SK-N-SH treated with all-trans-retinoic acid at 6 μM for 48 hours (cell line): ENCODE results near the gene NAA60.

Source experiments
- ATAC-seq: fragments of 200-7000 bp; cut with Tn5 transposase; 3 replicates; pipeline ENCODE4 v1.9.1; 2020; ENCODE audit warnings: mild to moderate bottlenecking, moderate library complexity
- ARNTL ChIP-seq: fragments of 450-650 bp; formaldehyde crosslinking; IDR thresholded peaks from 2 replicates; pipeline ENCODE4 v1.5.0; 2020; ENCODE audit warnings: low read depth, mild to moderate bottlenecking, moderate library complexity, borderline replicate concordance
- BACH2 ChIP-seq: fragments of 250-450 bp; sonication (Bioruptor Pico); IDR thresholded peaks from 2 replicates; pipeline ENCODE4 v1.9.0; 2021; ENCODE audit warnings: mild to moderate bottlenecking, borderline replicate concordance
- CSDC2 ChIP-seq: fragments of 250-450 bp; sonication (Bioruptor Pico); IDR thresholded peaks from 2 replicates; pipeline ENCODE4 v1.5.0; 2020; ENCODE audit warnings: mild to moderate bottlenecking, moderate library complexity
- ESRRG ChIP-seq: fragments of 250-450 bp; sonication (Bioruptor Pico); IDR thresholded peaks from 2 replicates; pipeline ENCODE4 v1.6.1; 2021; ENCODE audit warnings: mild to moderate bottlenecking
- GLIS3 ChIP-seq: fragments of 250-450 bp; sonication (Bioruptor Pico); IDR thresholded peaks from 2 replicates; pipeline ENCODE4 v1.5.0; 2020; ENCODE audit warnings: mild to moderate bottlenecking, moderate library complexity
- ISL1 ChIP-seq: fragments of 250-450 bp; sonication (Bioruptor Pico); IDR thresholded peaks from 2 replicates; pipeline ENCODE4 v2.1.2; 2022; ENCODE audit warnings: mild to moderate bottlenecking, moderate library complexity
- OSR1 ChIP-seq: fragments of 250-450 bp; sonication (Bioruptor Pico); IDR thresholded peaks from 2 replicates; pipeline ENCODE4 v1.8.0; 2022; ENCODE audit warnings: moderate library complexity, mild to moderate bottlenecking, inconsistent platforms
- PPARA ChIP-seq: fragments of 250-450 bp; sonication (Bioruptor Pico); IDR thresholded peaks from 2 replicates; pipeline ENCODE4 v1.5.0; 2020; ENCODE audit warnings: mild to moderate bottlenecking, borderline replicate concordance
- RARB ChIP-seq: fragments of 250-450 bp; sonication (Bioruptor Pico); IDR thresholded peaks from 2 replicates; pipeline ENCODE4 v1.8.0; 2021; ENCODE audit warnings: mild to moderate bottlenecking, moderate library complexity
- SNAI2 ChIP-seq: fragments of 250-450 bp; sonication (Bioruptor Pico); IDR thresholded peaks from 2 replicates; pipeline ENCODE4 v1.5.0; 2020; ENCODE audit warnings: mild to moderate bottlenecking, moderate library complexity
- TCF4 ChIP-seq: fragments of 250-450 bp; sonication (Bioruptor Pico); IDR thresholded peaks from 2 replicates; pipeline ENCODE4 v1.8.0; 2021; ENCODE audit warnings: mild to moderate bottlenecking, moderate library complexity, borderline replicate concordance
- TOX ChIP-seq: fragments of 250-450 bp; sonication (Bioruptor Pico); IDR thresholded peaks from 2 replicates; pipeline ENCODE4 v1.8.0; 2021; ENCODE audit warnings: mild to moderate bottlenecking, moderate library complexity, borderline replicate concordance
- ZC3H10 ChIP-seq: fragments of 250-450 bp; sonication (Bioruptor Pico); IDR thresholded peaks from 2 replicates; pipeline ENCODE4 v1.5.1; 2021; ENCODE audit warnings: mild to moderate bottlenecking, moderate library complexity
- ZFP3 ChIP-seq: fragments of 250-450 bp; sonication (Bioruptor Pico); IDR thresholded peaks from 2 replicates; pipeline ENCODE4 v1.5.0; 2020; ENCODE audit warnings: mild to moderate bottlenecking, moderate library complexity
- ZFP30 ChIP-seq: fragments of 450-650 bp; formaldehyde crosslinking; IDR thresholded peaks from 2 replicates; pipeline ENCODE4 v1.5.0; 2022; ENCODE audit warnings: mild to moderate bottlenecking, moderate library complexity
- ZNF565 ChIP-seq: fragments of 450-650 bp; formaldehyde crosslinking; conservative IDR thresholded peaks from 2 replicates; pipeline ENCODE4 v1.5.0; 2020; ENCODE audit warnings: low read depth, mild to moderate bottlenecking, moderate library complexity
- ZNF70 ChIP-seq: fragments of 450-650 bp; formaldehyde crosslinking; IDR thresholded peaks from 2 replicates; pipeline ENCODE4 v1.5.0; 2020; ENCODE audit warnings: mild to moderate bottlenecking, moderate library complexity
- ZNF8 ChIP-seq: fragments of 450-650 bp; formaldehyde crosslinking; IDR thresholded peaks from 2 replicates; pipeline ENCODE4 v1.5.0; 2020; ENCODE audit warnings: mild to moderate bottlenecking, moderate library complexity
- TF ChIP-seq, protein P1 (sequence below): fragments of 250-450 bp; sonication (Bioruptor Pico); IDR thresholded peaks from 2 replicates; pipeline ENCODE4 v1.5.1; 2020; ENCODE audit warnings: low read depth, mild to moderate bottlenecking, moderate library complexity
- TF ChIP-seq, protein P2 (sequence below): fragments of 250-450 bp; sonication (Bioruptor Pico); IDR thresholded peaks from 2 replicates; pipeline ENCODE4 v1.8.0; 2020; ENCODE audit warnings: mild to moderate bottlenecking, moderate library complexity, borderline replicate concordance
- TF ChIP-seq, protein P3 (sequence below): fragments of 250-450 bp; sonication (Bioruptor Pico); IDR thresholded peaks from 2 replicates; pipeline ENCODE4 v1.8.0; 2021; ENCODE audit warnings: low read depth, mild to moderate bottlenecking, moderate library complexity, borderline replicate concordance
- TF ChIP-seq, protein P4 (sequence below): fragments of 250-450 bp; sonication (Bioruptor Pico); IDR thresholded peaks from 2 replicates; pipeline ENCODE4 v1.5.1; 2021; ENCODE audit warnings: mild to moderate bottlenecking, moderate library complexity
- TF ChIP-seq, protein P5 (sequence below): fragments of 250-450 bp; sonication (Bioruptor Pico); IDR thresholded peaks from 2 replicates; pipeline ENCODE4 v1.5.0; 2020; ENCODE audit warnings: mild to moderate bottlenecking, moderate library complexity

The NAA60 gene

DNA sequence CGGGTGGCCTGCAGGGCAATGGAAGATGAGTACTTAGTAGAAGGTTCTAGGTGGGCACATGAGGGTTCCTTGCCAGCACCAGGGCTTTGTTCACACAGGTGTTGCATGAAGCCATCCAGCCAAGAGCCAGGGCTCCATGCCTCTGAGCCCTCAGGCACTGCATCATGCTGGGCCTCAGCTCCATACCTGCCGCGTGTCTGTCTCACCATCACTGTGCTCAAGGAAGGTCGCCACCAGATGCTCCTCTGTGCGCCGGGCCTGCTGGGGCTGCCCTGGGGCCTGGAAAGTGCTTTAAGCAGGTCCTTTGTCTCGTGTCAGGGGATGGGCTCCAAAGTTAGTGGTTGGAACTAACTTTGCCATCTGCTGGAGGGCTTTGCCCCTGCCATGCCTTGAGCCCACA is 26.3 kb downstream of the NAA60 start:
- ATAC-seq: no peak
- TF ChIP-seq OSR1 (CRISPR knock-in tag) (no peak), CSDC2 (no peak), ZNF565 (CRISPR knock-in tag) (no peak), BACH2 (CRISPR knock-in tag) (no peak), ZFP30 (CRISPR knock-in tag) (no peak), TOX (CRISPR knock-in tag) (no peak), ISL1 (no peak), ESRRG (CRISPR knock-in tag) (no peak), ZNF70 (no peak), SNAI2 (no peak), ZFP3 (CRISPR knock-in tag) (no peak), TCF4 (CRISPR knock-in tag) (no peak), ZC3H10 (no peak), ZNF8 (no peak), GLIS3 (CRISPR knock-in tag) (no peak)
- TF ChIP-seq, protein P1, sequence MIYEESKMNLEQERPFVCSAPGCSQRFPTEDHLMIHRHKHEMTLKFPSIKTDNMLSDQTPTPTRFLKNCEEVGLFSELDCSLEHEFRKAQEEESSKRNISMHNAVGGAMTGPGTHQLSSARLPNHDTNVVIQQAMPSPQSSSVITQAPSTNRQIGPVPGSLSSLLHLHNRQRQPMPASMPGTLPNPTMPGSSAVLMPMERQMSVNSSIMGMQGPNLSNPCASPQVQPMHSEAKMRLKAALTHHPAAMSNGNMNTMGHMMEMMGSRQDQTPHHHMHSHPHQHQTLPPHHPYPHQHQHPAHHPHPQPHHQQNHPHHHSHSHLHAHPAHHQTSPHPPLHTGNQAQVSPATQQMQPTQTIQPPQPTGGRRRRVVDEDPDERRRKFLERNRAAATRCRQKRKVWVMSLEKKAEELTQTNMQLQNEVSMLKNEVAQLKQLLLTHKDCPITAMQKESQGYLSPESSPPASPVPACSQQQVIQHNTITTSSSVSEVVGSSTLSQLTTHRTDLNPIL: no peak
- TF ChIP-seq, protein P2, sequence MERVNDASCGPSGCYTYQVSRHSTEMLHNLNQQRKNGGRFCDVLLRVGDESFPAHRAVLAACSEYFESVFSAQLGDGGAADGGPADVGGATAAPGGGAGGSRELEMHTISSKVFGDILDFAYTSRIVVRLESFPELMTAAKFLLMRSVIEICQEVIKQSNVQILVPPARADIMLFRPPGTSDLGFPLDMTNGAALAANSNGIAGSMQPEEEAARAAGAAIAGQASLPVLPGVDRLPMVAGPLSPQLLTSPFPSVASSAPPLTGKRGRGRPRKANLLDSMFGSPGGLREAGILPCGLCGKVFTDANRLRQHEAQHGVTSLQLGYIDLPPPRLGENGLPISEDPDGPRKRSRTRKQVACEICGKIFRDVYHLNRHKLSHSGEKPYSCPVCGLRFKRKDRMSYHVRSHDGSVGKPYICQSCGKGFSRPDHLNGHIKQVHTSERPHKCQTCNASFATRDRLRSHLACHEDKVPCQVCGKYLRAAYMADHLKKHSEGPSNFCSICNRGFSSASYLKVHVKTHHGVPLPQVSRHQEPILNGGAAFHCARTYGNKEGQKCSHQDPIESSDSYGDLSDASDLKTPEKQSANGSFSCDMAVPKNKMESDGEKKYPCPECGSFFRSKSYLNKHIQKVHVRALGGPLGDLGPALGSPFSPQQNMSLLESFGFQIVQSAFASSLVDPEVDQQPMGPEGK (CRISPR knock-in tag): no peak
- TF ChIP-seq, protein P3, sequence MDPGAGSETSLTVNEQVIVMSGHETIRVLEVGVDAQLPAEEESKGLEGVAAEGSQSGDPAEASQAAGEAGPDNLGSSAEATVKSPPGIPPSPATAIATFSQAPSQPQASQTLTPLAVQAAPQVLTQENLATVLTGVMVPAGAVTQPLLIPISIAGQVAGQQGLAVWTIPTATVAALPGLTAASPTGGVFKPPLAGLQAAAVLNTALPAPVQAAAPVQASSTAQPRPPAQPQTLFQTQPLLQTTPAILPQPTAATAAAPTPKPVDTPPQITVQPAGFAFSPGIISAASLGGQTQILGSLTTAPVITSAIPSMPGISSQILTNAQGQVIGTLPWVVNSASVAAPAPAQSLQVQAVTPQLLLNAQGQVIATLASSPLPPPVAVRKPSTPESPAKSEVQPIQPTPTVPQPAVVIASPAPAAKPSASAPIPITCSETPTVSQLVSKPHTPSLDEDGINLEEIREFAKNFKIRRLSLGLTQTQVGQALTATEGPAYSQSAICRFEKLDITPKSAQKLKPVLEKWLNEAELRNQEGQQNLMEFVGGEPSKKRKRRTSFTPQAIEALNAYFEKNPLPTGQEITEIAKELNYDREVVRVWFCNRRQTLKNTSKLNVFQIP (CRISPR knock-in tag): no peak
- TF ChIP-seq, protein P4, sequence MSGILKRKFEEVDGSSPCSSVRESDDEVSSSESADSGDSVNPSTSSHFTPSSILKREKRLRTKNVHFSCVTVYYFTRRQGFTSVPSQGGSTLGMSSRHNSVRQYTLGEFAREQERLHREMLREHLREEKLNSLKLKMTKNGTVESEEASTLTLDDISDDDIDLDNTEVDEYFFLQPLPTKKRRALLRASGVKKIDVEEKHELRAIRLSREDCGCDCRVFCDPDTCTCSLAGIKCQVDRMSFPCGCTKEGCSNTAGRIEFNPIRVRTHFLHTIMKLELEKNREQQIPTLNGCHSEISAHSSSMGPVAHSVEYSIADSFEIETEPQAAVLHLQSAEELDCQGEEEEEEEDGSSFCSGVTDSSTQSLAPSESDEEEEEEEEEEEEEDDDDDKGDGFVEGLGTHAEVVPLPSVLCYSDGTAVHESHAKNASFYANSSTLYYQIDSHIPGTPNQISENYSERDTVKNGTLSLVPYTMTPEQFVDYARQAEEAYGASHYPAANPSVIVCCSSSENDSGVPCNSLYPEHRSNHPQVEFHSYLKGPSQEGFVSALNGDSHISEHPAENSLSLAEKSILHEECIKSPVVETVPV: no peak

DNA sequence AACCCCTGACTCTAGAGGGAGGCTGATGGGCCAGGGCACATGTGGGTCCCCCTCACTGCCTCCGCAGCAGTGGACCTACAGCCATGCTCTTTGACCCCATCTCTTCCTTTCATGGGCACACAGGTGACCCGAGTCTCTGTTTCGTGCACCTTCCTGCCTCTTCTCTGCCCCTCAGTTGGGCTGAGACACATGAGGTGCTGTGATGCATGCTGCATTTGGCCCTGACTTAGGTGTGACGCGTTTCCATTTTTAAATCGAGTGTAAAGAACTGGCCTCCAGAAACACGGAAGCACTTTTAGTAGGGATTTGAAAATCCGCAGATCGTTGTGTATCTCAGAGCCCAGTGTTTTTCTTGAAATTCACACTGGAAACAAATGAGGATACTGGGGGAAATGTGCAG is 27.2 kb downstream of the NAA60 start:
- ATAC-seq: no peak
- TF ChIP-seq ZNF8: no peak

DNA sequence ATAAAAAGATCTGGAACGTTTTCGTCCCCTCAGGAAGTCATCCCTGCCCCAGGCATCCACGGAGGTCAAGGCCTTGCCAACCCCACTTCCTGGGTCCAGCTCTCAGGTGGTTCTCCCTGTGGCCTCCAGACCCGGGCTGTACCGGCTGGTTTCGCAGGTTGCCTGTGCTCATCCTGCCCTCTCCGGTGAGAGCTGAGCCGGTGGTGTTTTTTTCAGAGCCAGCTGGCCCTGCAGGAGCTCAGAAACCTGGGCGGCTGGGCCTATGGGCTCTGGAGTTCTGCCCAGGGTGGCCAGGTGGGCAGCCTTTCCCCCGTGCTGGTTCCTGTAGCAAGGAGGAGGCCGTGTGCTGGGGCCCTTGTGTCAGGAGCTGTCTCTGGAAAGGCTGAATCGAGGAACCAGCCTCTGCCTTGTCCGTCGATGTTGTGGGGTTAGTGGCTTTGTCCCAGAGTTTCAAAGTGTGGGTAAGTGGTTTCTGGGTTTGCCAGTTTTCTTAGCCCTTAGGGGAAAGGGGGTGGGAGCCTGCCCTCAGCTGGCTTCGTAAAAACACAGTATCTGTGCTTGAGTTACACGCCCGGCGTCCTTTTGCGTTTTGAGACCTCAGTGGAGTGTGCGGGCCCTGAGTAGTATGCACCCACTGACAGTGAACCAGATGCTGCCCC is 28.2 kb downstream of the NAA60 start:
- ATAC-seq: no peak
- TF ChIP-seq GLIS3 (CRISPR knock-in tag) (no peak), ESRRG (CRISPR knock-in tag) (no peak), ZFP30 (CRISPR knock-in tag) (no peak), ISL1 (no peak), ZFP3 (CRISPR knock-in tag) (no peak), TCF4 (CRISPR knock-in tag) (no peak), SNAI2 (no peak), ZNF8 (no peak), PPARA (no peak), CSDC2 (no peak), ARNTL (no peak), RARB (CRISPR knock-in tag) (no peak)
- TF ChIP-seq, protein P5, sequence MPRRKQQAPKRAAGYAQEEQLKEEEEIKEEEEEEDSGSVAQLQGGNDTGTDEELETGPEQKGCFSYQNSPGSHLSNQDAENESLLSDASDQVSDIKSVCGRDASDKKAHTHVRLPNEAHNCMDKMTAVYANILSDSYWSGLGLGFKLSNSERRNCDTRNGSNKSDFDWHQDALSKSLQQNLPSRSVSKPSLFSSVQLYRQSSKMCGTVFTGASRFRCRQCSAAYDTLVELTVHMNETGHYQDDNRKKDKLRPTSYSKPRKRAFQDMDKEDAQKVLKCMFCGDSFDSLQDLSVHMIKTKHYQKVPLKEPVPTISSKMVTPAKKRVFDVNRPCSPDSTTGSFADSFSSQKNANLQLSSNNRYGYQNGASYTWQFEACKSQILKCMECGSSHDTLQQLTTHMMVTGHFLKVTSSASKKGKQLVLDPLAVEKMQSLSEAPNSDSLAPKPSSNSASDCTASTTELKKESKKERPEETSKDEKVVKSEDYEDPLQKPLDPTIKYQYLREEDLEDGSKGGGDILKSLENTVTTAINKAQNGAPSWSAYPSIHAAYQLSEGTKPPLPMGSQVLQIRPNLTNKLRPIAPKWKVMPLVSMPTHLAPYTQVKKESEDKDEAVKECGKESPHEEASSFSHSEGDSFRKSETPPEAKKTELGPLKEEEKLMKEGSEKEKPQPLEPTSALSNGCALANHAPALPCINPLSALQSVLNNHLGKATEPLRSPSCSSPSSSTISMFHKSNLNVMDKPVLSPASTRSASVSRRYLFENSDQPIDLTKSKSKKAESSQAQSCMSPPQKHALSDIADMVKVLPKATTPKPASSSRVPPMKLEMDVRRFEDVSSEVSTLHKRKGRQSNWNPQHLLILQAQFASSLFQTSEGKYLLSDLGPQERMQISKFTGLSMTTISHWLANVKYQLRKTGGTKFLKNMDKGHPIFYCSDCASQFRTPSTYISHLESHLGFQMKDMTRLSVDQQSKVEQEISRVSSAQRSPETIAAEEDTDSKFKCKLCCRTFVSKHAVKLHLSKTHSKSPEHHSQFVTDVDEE: no peak
- TF ChIP-seq, protein P2 (CRISPR knock-in tag): no peak
- TF ChIP-seq, protein P1: no peak
- TF ChIP-seq, protein P3 (CRISPR knock-in tag): no peak
